ENCODE results near the gene NCAPH2.

The NCAPH2 gene

DNA sequence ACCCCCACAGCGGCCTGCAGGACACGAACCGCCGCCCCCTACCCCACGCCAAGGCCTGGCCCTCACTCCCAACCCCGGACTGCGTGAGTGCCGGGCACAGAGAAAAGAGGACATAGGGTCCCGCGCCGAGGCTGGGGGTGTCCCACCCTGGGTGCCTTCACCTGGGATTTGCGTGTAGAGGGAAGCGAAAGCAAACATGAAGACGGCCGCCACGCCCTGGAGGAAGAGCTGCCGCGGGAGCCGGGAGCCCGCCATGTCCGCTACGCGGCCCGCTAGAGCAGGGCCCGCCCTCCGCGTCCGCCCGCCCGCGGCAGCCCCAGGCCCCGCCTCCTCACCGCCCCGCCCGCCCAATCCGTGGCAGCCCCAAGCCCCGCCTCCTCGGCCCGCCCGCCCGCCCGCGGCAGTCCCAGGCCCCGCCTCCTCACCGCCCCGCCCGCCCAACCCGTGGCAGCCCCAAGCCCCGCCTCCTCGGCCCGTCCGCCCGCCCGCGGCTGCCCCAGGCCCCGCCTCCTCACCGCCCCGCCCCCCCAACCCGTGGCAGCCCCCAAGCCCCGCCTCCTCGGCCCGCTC lies 518 bp upstream of the NCAPH2 start, which contains the start of gene LMF2 (continued):
- TF ChIP-seq, protein P1, sequence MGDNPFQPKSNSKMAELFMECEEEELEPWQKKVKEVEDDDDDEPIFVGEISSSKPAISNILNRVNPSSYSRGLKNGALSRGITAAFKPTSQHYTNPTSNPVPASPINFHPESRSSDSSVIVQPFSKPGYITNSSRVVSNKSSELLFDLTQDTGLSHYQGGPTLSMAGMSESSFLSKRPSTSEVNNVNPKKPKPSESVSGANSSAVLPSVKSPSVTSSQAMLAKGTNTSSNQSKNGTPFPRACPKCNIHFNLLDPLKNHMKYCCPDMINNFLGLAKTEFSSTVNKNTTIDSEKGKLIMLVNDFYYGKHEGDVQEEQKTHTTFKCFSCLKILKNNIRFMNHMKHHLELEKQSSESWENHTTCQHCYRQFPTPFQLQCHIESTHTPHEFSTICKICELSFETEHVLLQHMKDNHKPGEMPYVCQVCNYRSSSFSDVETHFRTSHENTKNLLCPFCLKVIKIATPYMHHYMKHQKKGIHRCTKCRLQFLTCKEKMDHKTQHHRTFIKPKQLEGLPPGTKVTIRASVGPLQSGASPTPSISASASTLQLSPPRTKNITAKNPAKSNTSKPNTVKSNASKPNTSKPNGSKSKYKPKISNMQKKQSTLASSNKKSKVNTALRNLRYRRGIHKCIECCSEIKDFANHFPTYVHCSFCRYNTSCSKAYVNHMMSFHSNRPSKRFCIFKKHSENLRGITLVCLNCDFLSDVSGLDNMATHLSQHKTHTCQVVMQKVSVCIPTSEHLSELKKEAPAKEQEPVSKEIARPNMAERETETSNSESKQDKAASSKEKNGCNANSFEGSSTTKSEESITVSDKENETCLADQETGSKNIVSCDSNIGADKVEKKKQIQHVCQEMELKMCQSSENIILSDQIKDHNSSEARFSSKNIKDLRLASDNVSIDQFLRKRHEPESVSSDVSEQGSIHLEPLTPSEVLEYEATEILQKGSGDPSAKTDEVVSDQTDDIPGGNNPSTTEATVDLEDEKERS (tag by site-specific recombination; IDR thresholded peaks at IDR 0.05) = no peak
- TF ChIP-seq, protein P2, sequence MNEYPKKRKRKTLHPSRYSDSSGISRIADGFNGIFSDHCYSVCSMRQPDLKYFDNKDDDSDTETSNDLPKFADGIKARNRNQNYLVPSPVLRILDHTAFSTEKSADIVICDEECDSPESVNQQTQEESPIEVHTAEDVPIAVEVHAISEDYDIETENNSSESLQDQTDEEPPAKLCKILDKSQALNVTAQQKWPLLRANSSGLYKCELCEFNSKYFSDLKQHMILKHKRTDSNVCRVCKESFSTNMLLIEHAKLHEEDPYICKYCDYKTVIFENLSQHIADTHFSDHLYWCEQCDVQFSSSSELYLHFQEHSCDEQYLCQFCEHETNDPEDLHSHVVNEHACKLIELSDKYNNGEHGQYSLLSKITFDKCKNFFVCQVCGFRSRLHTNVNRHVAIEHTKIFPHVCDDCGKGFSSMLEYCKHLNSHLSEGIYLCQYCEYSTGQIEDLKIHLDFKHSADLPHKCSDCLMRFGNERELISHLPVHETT (tag by site-specific recombination; IDR thresholded peaks at IDR 0.05) = no peak
- TF ChIP-seq ZNF600 (tag by site-specific recombination; IDR thresholded peaks at IDR 0.05) (no peak), ZIC2 (tag by site-specific recombination; IDR thresholded peaks at IDR 0.05) (no peak), IKZF3 (tag by site-specific recombination; IDR thresholded peaks at IDR 0.05) (no peak), ZNF776 (tag by site-specific recombination; IDR thresholded peaks at IDR 0.05; ENCODE audit: borderline replicate concordance) (no peak), YY1 (tag by site-specific recombination; IDR thresholded peaks at IDR 0.05) (peak; percentile 73), SCRT2 (tag by site-specific recombination; IDR thresholded peaks at IDR 0.05) (no peak), ZNF785 (tag by site-specific recombination; IDR thresholded peaks at IDR 0.05) (no peak), OVOL3 (tag by site-specific recombination; IDR thresholded peaks at IDR 0.05) (peak; percentile 56; the same call in 1 of the 2 replicates), ZNF777 (tag by site-specific recombination; IDR thresholded peaks at IDR 0.05; ENCODE audit: borderline replicate concordance) (no peak), PRDM1 (tag by site-specific recombination; IDR thresholded peaks at IDR 0.05) (no peak), OSR2 (tag by site-specific recombination; IDR thresholded peaks at IDR 0.05) (no peak), ZNF830 (tag by site-specific recombination; IDR thresholded peaks at IDR 0.05; ENCODE audit: low read depth) (no peak), ZNF792 (tag by site-specific recombination; IDR thresholded peaks at IDR 0.05) (no peak), ZNF174 (tag by site-specific recombination; IDR thresholded peaks at IDR 0.05) (no peak), ZNF335 (tag by site-specific recombination; conservative IDR thresholded peaks at IDR 0.05) (no peak; the same call in 1 of the 2 replicates), HOXD13 (CRISPR knock-in tag; IDR thresholded peaks at IDR 0.05; ENCODE audit: borderline replicate concordance) (no peak), GFI1B (tag by site-specific recombination; IDR thresholded peaks at IDR 0.05) (no peak), ZBTB7A (tag by site-specific recombination; IDR thresholded peaks at IDR 0.05; ENCODE audit: low read depth) (no peak), ZNF214 (tag by site-specific recombination; IDR thresholded peaks at IDR 0.05; ENCODE audit: borderline replicate concordance) (no peak), ZNF530 (tag by site-specific recombination; IDR thresholded peaks at IDR 0.05; ENCODE audit: low read depth) (no peak), ZNF10 (tag by site-specific recombination; IDR thresholded peaks at IDR 0.05) (no peak), ZNF677 (tag by site-specific recombination; IDR thresholded peaks at IDR 0.05) (no peak), ZNF610 (tag by site-specific recombination; IDR thresholded peaks at IDR 0.05; ENCODE audit: borderline replicate concordance) (peak; percentile 56; the same call in 1 of the 2 replicates), ZNF416 (tag by site-specific recombination; IDR thresholded peaks at IDR 0.05) (no peak), ZNF157 (tag by site-specific recombination; IDR thresholded peaks at IDR 0.05) (no peak), SP2 (tag by site-specific recombination; IDR thresholded peaks at IDR 0.05) (peak; percentile 38), KLF8 (tag by site-specific recombination; IDR thresholded peaks at IDR 0.05) (peak; percentile 77; the same call in 1 of the 2 replicates), SP7 (tag by site-specific recombination; IDR thresholded peaks at IDR 0.05) (peak; percentile 53; the same call in 1 of the 2 replicates), SETDB1 (IDR thresholded peaks at IDR 0.05; ENCODE audit: insufficient read length, low read length) (no peak), ZFP37 (tag by site-specific recombination; IDR thresholded peaks at IDR 0.05) (no peak), ZNF239 (tag by site-specific recombination; IDR thresholded peaks at IDR 0.05) (no peak), KLF16 (tag by site-specific recombination; IDR thresholded peaks at IDR 0.05) (0 out of 2 replicates have a peak, but pooled peaks have one; percentile 33)
- TF ChIP-seq, protein P3, sequence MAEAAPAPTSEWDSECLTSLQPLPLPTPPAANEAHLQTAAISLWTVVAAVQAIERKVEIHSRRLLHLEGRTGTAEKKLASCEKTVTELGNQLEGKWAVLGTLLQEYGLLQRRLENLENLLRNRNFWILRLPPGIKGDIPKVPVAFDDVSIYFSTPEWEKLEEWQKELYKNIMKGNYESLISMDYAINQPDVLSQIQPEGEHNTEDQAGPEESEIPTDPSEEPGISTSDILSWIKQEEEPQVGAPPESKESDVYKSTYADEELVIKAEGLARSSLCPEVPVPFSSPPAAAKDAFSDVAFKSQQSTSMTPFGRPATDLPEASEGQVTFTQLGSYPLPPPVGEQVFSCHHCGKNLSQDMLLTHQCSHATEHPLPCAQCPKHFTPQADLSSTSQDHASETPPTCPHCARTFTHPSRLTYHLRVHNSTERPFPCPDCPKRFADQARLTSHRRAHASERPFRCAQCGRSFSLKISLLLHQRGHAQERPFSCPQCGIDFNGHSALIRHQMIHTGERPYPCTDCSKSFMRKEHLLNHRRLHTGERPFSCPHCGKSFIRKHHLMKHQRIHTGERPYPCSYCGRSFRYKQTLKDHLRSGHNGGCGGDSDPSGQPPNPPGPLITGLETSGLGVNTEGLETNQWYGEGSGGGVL (tag by site-specific recombination; IDR thresholded peaks at IDR 0.05) = peak; percentile 27
- TF ChIP-seq, protein P4, sequence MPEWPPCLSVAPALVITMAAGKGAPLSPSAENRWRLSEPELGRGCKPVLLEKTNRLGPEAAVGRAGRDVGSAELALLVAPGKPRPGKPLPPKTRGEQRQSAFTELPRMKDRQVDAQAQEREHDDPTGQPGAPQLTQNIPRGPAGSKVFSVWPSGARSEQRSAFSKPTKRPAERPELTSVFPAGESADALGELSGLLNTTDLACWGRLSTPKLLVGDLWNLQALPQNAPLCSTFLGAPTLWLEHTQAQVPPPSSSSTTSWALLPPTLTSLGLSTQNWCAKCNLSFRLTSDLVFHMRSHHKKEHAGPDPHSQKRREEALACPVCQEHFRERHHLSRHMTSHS (tag by site-specific recombination; IDR thresholded peaks at IDR 0.05) = no peak
